ENCODE results near the gene UXT.

The UXT gene

DNA sequence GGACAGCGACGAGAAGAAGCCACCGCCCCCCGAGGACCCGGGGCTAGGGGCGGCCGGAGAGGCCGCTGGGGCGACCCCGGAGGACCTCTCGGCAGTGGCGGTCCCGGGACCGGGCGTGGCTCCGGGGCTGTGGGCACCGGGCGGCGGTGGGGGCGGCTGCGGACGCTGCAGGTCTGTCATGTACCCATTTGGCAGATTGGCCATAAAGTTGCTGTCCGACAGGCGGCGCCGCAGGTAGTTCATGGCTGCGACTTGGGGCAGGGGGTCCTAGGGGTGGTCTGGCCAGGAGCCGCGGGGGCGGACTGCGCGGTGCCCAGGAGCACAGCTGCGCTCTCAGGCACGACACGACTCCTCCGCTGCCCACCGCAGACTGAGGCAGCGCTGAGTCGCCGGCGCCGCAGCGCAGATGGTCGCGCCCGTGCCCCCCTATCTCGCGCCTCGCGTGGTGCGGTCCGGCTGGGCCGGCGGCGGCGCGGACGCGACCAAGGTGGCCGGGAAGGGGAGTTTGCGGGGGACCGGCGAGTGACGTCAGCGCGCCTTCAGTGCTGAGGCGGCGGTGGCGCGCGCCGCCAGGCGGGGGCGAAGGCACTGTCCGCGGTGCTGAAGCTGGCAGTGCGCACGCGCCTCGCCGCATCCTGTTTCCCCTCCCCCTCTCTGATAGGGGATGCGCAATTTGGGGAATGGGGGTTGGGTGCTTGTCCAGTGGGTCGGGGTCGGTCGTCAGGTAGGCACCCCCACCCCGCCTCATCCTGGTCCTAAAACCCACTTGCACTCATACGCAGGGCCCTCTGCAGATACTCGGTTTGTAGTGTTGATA, 39.3 kb downstream of the UXT start, which contains the start of gene SYN1:
Gene SYN1 (minus strand): TSS at position 372 of the 817 bp plus-strand sequence. CDS start 129 bp downstream, at position 243.
- H3K9me3 ChIP-seq (ENCODE audit: control insufficient read depth, low read length), result no peaks in the 10 kb centered on the region
- no peak within 1 kb of the TSS for H3K27ac ChIP-seq (ENCODE audit: insufficient read depth, low read depth, low read length, poor library complexity, severe bottlenecking)
- H3K36me3 ChIP-seq (ENCODE audit: control insufficient read depth, insufficient read depth, low read length), result no peaks in the 10 kb centered on the region
- H3K4me1 ChIP-seq (ENCODE audit: control insufficient read depth, insufficient read depth, low read length), result no peaks in the 10 kb centered on the region
- peak within 1 kb of the TSS; percentile 32 for H3K4me3 ChIP-seq (ENCODE audit: insufficient read depth, low read depth, low read length)
- WGBS, 2 experiments, result 1 to 2% methylated on average over 81 to 88 of the region's 88 CpGs
- H3K27me3 ChIP-seq (ENCODE audit: control insufficient read depth, insufficient read depth, low read length, poor library complexity, severe bottlenecking), result peaks cover 17% of the 10 kb centered on the region

DNA sequence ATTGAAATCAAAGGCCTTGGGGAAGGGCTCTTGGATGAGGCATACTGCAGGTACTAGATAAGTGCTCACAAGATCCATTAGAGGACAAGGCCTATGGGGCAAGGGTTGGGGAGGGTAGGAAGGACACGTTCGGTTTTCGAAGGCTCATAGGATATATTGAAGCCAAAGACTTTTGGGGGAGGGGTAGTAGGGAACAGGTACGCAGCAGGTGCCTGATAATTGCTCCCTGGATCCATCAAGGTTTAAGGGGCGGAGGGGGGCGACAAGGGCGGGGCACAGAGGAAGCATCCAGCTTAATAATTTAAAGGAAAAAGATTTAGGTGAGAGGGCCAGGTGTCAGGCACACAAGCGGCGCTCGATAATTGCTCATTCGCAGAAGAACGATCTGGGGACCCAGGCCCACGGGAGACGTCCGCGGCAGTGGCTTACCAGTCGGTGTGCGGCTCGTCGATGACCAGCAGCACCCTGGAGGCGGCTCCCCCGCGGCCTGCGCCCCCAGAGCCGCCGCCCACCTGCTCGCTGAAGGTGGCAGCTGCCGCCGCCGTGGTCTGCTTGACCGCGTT, 40.0 kb downstream of the UXT start:
- WGBS, 2 experiments, result 48% methylated on average over 32 of the region's 32 CpGs
- H3K27me3 ChIP-seq (ENCODE audit: control insufficient read depth, insufficient read depth, low read length, poor library complexity, severe bottlenecking), result peaks cover 17% of the 10 kb centered on the region
- no peaks in the 10 kb centered on the region for H3K36me3 ChIP-seq (ENCODE audit: control insufficient read depth, insufficient read depth, low read length)
- H3K9me3 ChIP-seq (ENCODE audit: control insufficient read depth, low read length), result no peaks in the 10 kb centered on the region
- H3K4me1 ChIP-seq (ENCODE audit: control insufficient read depth, insufficient read depth, low read length), result no peaks in the 10 kb centered on the region
- peak overlapping the region; percentile 32 for H3K4me3 ChIP-seq (ENCODE audit: insufficient read depth, low read depth, low read length)
- H3K27ac ChIP-seq (ENCODE audit: insufficient read depth, low read depth, low read length, poor library complexity, severe bottlenecking), result no peak overlapping the region

DNA sequence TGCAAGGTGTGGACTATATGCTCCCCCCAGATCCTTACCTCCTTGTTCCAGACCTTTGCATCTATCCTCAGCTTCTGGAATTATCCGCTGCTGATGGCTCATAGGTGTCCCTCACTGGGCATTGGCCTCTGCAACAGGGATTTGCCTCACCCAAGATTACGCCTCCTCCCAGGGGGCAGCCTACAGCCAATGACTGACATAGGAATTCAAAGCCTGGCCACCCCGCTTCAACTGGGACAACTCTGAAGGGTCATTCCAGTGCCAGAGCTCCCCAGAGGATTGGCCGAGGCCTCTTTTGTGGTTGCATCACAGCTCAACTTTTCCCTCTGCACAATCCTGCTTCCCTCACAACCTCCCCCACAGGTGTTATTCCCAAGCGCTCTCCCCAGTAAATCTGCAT, 44.4 kb downstream of the UXT start:
- no peaks in the 10 kb centered on the region for H3K9me3 ChIP-seq (ENCODE audit: control insufficient read depth, low read length)
- no peaks in the 10 kb centered on the region for H3K36me3 ChIP-seq (ENCODE audit: control insufficient read depth, insufficient read depth, low read length)
- H3K4me1 ChIP-seq (ENCODE audit: control insufficient read depth, insufficient read depth, low read length), result no peaks in the 10 kb centered on the region
- 61 to 71% methylated on average over 4 to 5 of the region's 5 CpGs for whole genome bisulfite sequencing, 2 experiments
- H3K27ac ChIP-seq (ENCODE audit: insufficient read depth, low read depth, low read length, poor library complexity, severe bottlenecking), result no peak overlapping the region
- H3K4me3 ChIP-seq (ENCODE audit: insufficient read depth, low read depth, low read length), result no peak overlapping the region
- peaks cover 11% of the 10 kb centered on the region for H3K27me3 ChIP-seq (ENCODE audit: control insufficient read depth, insufficient read depth, low read length, poor library complexity, severe bottlenecking)

DNA sequence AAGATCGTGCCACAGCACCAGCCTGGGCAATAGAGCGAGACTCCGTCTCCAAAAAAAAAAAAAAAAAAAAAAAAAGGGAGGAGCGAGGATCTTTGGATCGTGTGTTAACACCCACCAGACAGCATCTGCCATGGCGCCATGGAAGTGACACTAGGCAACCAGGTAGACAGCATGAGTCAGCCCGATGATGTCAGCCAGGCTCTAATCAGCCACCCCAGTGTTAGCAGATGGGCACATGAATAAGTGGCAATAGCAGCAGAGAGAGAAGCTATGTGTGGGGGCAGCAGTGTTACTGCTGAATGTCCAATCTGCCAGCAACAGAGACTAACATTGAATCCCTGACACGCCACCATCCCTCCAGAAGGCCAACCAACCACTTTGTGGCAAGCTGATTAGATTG, 45.9 kb downstream of the UXT start:
- no peak overlapping the region for H3K27ac ChIP-seq (ENCODE audit: insufficient read depth, low read depth, low read length, poor library complexity, severe bottlenecking)
- H3K4me1 ChIP-seq (ENCODE audit: control insufficient read depth, insufficient read depth, low read length), result peaks cover 6% of the 10 kb centered on the region
- no peaks in the 10 kb centered on the region for H3K27me3 ChIP-seq (ENCODE audit: control insufficient read depth, insufficient read depth, low read length, poor library complexity, severe bottlenecking)
- H3K4me3 ChIP-seq (ENCODE audit: insufficient read depth, low read depth, low read length), result no peak overlapping the region
- H3K36me3 ChIP-seq (ENCODE audit: control insufficient read depth, insufficient read depth, low read length), result no peaks in the 10 kb centered on the region
- H3K9me3 ChIP-seq (ENCODE audit: control insufficient read depth, low read length), result no peaks in the 10 kb centered on the region
- WGBS, 2 experiments, result 95% methylated on average over 8 of the region's 8 CpGs

DNA sequence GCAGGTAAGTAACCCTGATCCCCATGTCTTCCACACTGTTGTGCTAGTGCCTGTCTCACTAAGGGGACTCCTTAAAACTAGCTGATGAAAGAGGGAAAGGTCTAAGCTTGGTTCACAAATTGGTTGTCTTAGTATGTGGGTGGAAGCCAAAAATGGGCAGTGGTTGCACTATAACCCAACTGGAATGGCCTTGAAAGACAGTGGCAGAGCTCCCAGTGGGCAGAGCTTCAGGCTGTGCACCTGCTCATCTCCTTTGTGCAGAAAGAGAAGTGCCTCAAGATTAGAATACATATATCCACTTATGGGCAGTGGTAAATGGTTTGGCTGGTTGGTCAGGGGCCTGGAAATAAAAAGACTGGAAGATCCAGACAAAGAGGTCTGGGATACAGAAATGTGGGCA, 46.6 kb downstream of the UXT start:
- Histone ChIP-seq H3K27me3 (ENCODE audit: control insufficient read depth, insufficient read depth, low read length, poor library complexity, severe bottlenecking) (no peaks in the 10 kb centered on the region), H3K4me1 (ENCODE audit: control insufficient read depth, insufficient read depth, low read length) (peaks cover 6% of the 10 kb centered on the region), H3K27ac (ENCODE audit: insufficient read depth, low read depth, low read length, poor library complexity, severe bottlenecking) (no peak overlapping the region), H3K36me3 (ENCODE audit: control insufficient read depth, insufficient read depth, low read length) (no peaks in the 10 kb centered on the region), H3K4me3 (ENCODE audit: insufficient read depth, low read depth, low read length) (no peak overlapping the region), H3K9me3 (ENCODE audit: control insufficient read depth, low read length) (no peaks in the 10 kb centered on the region)

DNA sequence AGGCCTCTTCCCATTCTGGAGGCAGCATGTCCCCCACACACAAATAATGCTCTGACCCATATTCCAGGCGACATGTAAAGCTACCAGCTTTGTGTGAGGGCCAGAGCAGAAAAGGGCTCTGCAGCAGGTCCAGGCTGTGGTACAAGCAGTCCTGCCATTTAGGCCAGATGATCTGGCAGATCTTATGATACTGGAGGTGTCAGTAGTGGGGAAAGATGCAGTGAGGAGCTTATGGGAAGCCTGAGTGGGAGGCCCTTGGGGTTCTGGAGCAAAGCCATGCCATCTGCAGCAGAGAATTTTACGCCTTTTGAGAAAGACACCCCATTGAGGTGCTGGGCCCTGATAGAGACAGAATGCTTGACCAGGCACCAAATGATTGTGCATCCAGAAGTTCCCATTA, 47.1 kb downstream of the UXT start:
- H3K9me3 ChIP-seq (ENCODE audit: control insufficient read depth, low read length), result no peaks in the 10 kb centered on the region
- H3K36me3 ChIP-seq (ENCODE audit: control insufficient read depth, insufficient read depth, low read length), result no peaks in the 10 kb centered on the region
- WGBS, 2 experiments, result 92 to 94% methylated on average over 2 of the region's 2 CpGs
- H3K4me3 ChIP-seq (ENCODE audit: insufficient read depth, low read depth, low read length), result no peak overlapping the region
- H3K27ac ChIP-seq (ENCODE audit: insufficient read depth, low read depth, low read length, poor library complexity, severe bottlenecking), result no peak overlapping the region
- no peaks in the 10 kb centered on the region for H3K27me3 ChIP-seq (ENCODE audit: control insufficient read depth, insufficient read depth, low read length, poor library complexity, severe bottlenecking)
- peaks cover 6% of the 10 kb centered on the region for H3K4me1 ChIP-seq (ENCODE audit: control insufficient read depth, insufficient read depth, low read length)

DNA sequence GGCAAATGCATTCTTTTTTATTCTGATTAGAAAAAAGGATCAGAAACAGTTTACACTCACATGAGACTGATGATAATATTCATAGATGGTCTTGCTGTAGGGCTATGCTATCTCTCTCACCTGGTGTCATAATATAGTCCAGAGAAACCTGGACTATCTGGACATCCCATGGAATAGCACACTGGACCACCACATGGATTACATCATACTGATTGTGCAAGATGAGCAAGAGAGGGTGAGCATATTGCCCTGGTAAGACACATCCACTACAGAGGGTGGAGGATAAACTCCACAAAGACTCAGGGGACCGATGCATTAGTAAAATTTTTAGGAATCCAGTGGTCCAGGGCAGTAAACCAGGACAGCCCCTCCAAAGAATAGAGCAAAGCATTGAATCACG, 47.5 kb downstream of the UXT start:
- Histone ChIP-seq H3K9me3 (ENCODE audit: control insufficient read depth, low read length) (no peaks in the 10 kb centered on the region), H3K27ac (ENCODE audit: insufficient read depth, low read depth, low read length, poor library complexity, severe bottlenecking) (no peak overlapping the region), H3K27me3 (ENCODE audit: control insufficient read depth, insufficient read depth, low read length, poor library complexity, severe bottlenecking) (no peaks in the 10 kb centered on the region), H3K4me1 (ENCODE audit: control insufficient read depth, insufficient read depth, low read length) (peaks cover 6% of the 10 kb centered on the region), H3K36me3 (ENCODE audit: control insufficient read depth, insufficient read depth, low read length) (no peaks in the 10 kb centered on the region), H3K4me3 (ENCODE audit: insufficient read depth, low read depth, low read length) (no peak overlapping the region)
- WGBS, 2 experiments, result 90 to 94% methylated on average over 2 of the region's 2 CpGs

DNA sequence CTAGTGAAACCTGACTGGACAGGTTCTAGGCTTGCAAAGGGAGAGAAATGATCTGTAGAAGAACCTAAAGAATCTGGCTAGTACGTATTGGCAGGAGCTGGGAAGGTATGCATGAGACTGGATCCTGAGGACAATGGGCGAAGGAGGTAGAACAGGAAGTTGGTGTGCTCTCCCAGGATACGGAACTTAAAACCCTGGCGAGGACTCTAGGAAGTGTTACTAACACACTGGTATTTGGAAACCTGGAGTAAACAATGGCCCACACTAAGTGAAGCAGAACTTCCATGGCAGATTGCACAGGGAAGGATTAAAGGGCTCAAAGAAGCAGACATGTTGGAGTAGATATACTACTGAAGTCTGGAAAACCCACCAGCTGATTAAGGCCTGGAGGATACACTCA, 48.5 kb downstream of the UXT start:
- H3K27ac ChIP-seq (ENCODE audit: insufficient read depth, low read depth, low read length, poor library complexity, severe bottlenecking), result no peak overlapping the region

DNA sequence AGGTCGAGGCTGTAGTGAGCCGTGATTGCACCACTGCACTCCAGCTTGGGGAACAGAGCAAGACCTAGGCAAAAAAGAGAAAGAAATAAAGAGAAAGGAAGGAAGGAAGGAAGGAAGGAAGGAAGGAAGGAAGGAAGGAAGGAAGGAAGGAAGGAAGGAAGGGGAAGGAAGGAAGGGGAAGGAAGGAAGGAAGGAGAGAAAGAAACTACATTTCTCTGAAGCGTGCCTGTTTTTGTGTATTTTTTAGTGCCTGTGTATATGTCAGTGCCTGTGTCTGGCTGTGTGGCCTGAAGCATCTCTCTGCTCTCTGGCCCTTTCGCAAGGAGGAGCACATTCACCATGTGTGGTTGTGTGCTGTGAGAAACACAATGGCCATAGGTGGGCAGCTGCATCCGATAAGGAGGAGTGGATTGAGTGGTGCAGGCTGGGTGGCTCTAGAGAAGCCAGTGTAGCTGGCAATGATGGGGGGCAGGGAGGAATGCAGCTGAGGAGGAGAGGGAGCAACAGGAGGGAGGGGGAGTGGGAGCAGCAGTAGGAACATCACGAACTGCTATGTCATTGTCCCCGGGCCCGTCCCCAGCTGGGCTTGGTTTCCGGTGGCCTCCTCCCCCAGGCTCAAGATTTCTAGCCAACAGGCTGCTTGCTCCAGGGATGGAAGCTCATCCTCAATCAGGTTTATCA, 50.7 kb downstream of the UXT start:
- Histone ChIP-seq H3K36me3 (ENCODE audit: control insufficient read depth, insufficient read depth, low read length) (no peaks in the 10 kb centered on the region), H3K27ac (ENCODE audit: insufficient read depth, low read depth, low read length, poor library complexity, severe bottlenecking) (no peak overlapping the region), H3K27me3 (ENCODE audit: control insufficient read depth, insufficient read depth, low read length, poor library complexity, severe bottlenecking) (no peaks in the 10 kb centered on the region), H3K9me3 (ENCODE audit: control insufficient read depth, low read length) (no peaks in the 10 kb centered on the region), H3K4me3 (ENCODE audit: insufficient read depth, low read depth, low read length) (no peak overlapping the region), H3K4me1 (ENCODE audit: control insufficient read depth, insufficient read depth, low read length) (peaks cover 6% of the 10 kb centered on the region)
- 34 to 41% methylated on average over 9 of the region's 9 CpGs for WGBS, 2 experiments

More for the DNA sequence above, 48.5 kb downstream of the UXT start:
- no peaks in the 10 kb centered on the region for H3K9me3 ChIP-seq (ENCODE audit: control insufficient read depth, low read length)
- WGBS, 2 experiments, result 92 to 93% methylated on average over 4 of the region's 4 CpGs
- H3K4me1 ChIP-seq (ENCODE audit: control insufficient read depth, insufficient read depth, low read length), result peaks cover 6% of the 10 kb centered on the region
- H3K4me3 ChIP-seq (ENCODE audit: insufficient read depth, low read depth, low read length), result no peak overlapping the region
- no peaks in the 10 kb centered on the region for H3K27me3 ChIP-seq (ENCODE audit: control insufficient read depth, insufficient read depth, low read length, poor library complexity, severe bottlenecking)
- no peaks in the 10 kb centered on the region for H3K36me3 ChIP-seq (ENCODE audit: control insufficient read depth, insufficient read depth, low read length)

DNA sequence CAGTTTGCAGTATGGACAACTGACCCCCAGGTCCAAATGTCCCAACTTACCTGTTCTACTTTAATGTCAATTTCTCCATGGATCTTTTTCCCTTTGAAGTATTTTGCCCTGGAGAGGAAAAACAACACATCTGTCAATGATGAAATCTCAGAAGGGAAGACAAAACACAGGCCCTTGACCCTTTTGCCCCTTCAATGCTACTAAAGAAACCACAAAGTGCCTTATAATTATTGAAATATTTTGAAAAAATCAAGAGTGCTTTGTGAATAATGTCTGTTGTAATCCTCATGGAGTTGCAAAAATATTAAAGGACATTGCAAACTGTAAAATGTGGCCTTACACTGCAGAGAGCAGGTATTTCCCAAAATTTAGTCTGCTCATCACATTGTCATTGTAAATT, 51.9 kb downstream of the UXT start:
- H3K4me1 ChIP-seq (ENCODE audit: control insufficient read depth, insufficient read depth, low read length), result peaks cover 6% of the 10 kb centered on the region
- no peaks in the 10 kb centered on the region for H3K36me3 ChIP-seq (ENCODE audit: control insufficient read depth, insufficient read depth, low read length)
- H3K27ac ChIP-seq (ENCODE audit: insufficient read depth, low read depth, low read length, poor library complexity, severe bottlenecking), result no peak overlapping the region
- no peaks in the 10 kb centered on the region for H3K27me3 ChIP-seq (ENCODE audit: control insufficient read depth, insufficient read depth, low read length, poor library complexity, severe bottlenecking)
- H3K9me3 ChIP-seq (ENCODE audit: control insufficient read depth, low read length), result no peaks in the 10 kb centered on the region
- H3K4me3 ChIP-seq (ENCODE audit: insufficient read depth, low read depth, low read length), result no peak overlapping the region
